ENCODE results near the gene CFAP74.

CFAP74 gene

GRCh38 chr1:1926886-1927660, 76.5 kb downstream of the CFAP74 start:
- FAIRE-seq: no peak

GRCh38 chr1:1926346-1926811, 77.2 kb downstream of the CFAP74 start:
- FAIRE-seq: no peak

GRCh38 chr1:1925437-1926345, 77.9 kb downstream of the CFAP74 start:
- FAIRE-seq: no peak

GRCh38 chr1:1924849-1925248, 78.7 kb downstream of the CFAP74 start:
- FAIRE-seq: no peak

- FAIRE-seq: no peak
These were observed 79.2 kb downstream of the CFAP74 start for GRCh38 chr1:1924386-1924785.

GRCh38 chr1:1922956-1923833, 80.4 kb downstream of the CFAP74 start:
- FAIRE-seq: no peak

GRCh38 chr1:1922702-1922955, 81.0 kb downstream of the CFAP74 start:
- no peak for FAIRE-seq

- no peak for FAIRE-seq
These were observed 81.5 kb downstream of the CFAP74 start for GRCh38 chr1:1921901-1922701.

GRCh38 chr1:1921459-1921862, 82.1 kb downstream of the CFAP74 start:
- FAIRE-seq: no peak

- no peak for FAIRE-seq
These were observed 82.8 kb downstream of the CFAP74 start for GRCh38 chr1:1920608-1921458.

- no peak for FAIRE-seq
These were observed 83.5 kb downstream of the CFAP74 start for GRCh38 chr1:1920057-1920607.

- FAIRE-seq: peak; percentile 92
These were observed 84.1 kb downstream of the CFAP74 start for GRCh38 chr1:1919304-1920056.

GRCh38 chr1:1918901-1919303, 84.7 kb downstream of the CFAP74 start, which contains the start of gene TMEM52:
TSS of gene TMEM52 (minus strand) at chr1:1919279. CDS start at chr1:1919265, 14 bp downstream.
- no peak for FAIRE-seq

- no peak for FAIRE-seq
These were observed 85.3 kb downstream of the CFAP74 start for GRCh38 chr1:1917995-1918900.

- no peak for FAIRE-seq
These were observed 86.1 kb downstream of the CFAP74 start for GRCh38 chr1:1917304-1917976.

- FAIRE-seq: no peak
These were observed 86.7 kb downstream of the CFAP74 start for GRCh38 chr1:1916851-1917251.

GRCh38 chr1:1915911-1916840, 87.4 kb downstream of the CFAP74 start:
- FAIRE-seq: no peak
